Panc1 (cell line): ENCODE measurements around the gene DLL4. TPM values are rescaled to one million over a fixed set of nuclear protein-coding genes. Genes with fewer than 3 reads are reported as not detected.

ENCODE experiments used
- ATAC-seq: fragments of 200-7000 bp; cut with Tn5 transposase; 2 replicates; pipeline ENCODE4 v1.9.1; 2020; ENCODE audit warnings: mild to moderate bottlenecking, moderate library complexity
- BruUV-seq: library from RNA; stranded (reverse); fragments of 400-500 nt; replicated peaks from 2 replicates; lab custom pipeline; 2021; lab: Mats Ljungman, UMichigan
- CTCF ChIA-PET: fragments of 300-600 bp; sonication (Branson Sonifier 250); formaldehyde crosslinking; loops from one replicate; lab custom pipeline; 2022; ENCODE audit warnings: antibody characterized with exemption; lab: Charles Lee
- POLR2A ChIA-PET: fragments of 300-600 bp; sonication (Branson Sonifier 250); formaldehyde crosslinking; loops from one replicate; lab custom pipeline; 2022; ENCODE audit warnings: antibody characterized with exemption; lab: Charles Lee
- DNase-seq: peaks from one replicate; pipeline ENCODE4 v3.0.0-alpha.2; 2010; ENCODE audit warnings: low read depth, low spot score
- H3K27ac ChIP-seq: 2 replicates; pipeline ENCODE4 v1.5.1; 2011; ENCODE audit warnings: mild to moderate bottlenecking, low read length, inconsistent platforms
- H3K27me3 ChIP-seq: fragments of 200-500 bp; sonication (Bioruptor generic); 2 replicates; pipeline ENCODE4 v1.6.0; 2014; ENCODE audit warnings: low read length, inconsistent platforms; ENCODE audit not compliant: control insufficient read depth, insufficient read depth
- H3K36me3 ChIP-seq: fragments of 200-500 bp; sonication (Bioruptor generic); 2 replicates; pipeline ENCODE4 v1.5.1; 2014; ENCODE audit warnings: inconsistent platforms, mild to moderate bottlenecking, low read length, moderate library complexity; ENCODE audit not compliant: control insufficient read depth, insufficient read depth
- H3K4me1 ChIP-seq: 2 replicates; pipeline ENCODE4 v1.5.1; 2011; ENCODE audit warnings: inconsistent platforms, mild to moderate bottlenecking, low read length, moderate library complexity; ENCODE audit not compliant: control insufficient read depth, insufficient read depth
- H3K4me3 ChIP-seq, 2 experiments: 2 replicates each; pipeline ENCODE4 v1.5.1; 2011 to 2012; ENCODE audit warnings: low read depth in 2 of 2, low read length in 2 of 2, mild to moderate bottlenecking in 2 of 2, inconsistent platforms in 1 of 2, moderate library complexity in 1 of 2
- H3K9me3 ChIP-seq: fragments of 200-500 bp; sonication (Bioruptor generic); 2 replicates; pipeline ENCODE4 v1.5.1; 2014; ENCODE audit warnings: low read depth, mild to moderate bottlenecking, inconsistent platforms, low read length, moderate library complexity; ENCODE audit not compliant: control insufficient read depth, insufficient read depth
- POLR2AphosphoS5 ChIP-seq: IDR thresholded peaks from 2 replicates; pipeline ENCODE4 v1.6.1; 2012; ENCODE audit warnings: mild to moderate bottlenecking, low read depth, low read length, moderate library complexity
- SIN3A ChIP-seq: IDR thresholded peaks from 2 replicates; pipeline ENCODE4 v1.6.1; 2012; ENCODE audit warnings: low read depth, mild to moderate bottlenecking, low read length, moderate library complexity, borderline replicate concordance; ENCODE audit not compliant: insufficient read depth
- TCF7L2 ChIP-seq: IDR thresholded peaks from 2 replicates; pipeline ENCODE4 v1.6.1; 2011; ENCODE audit warnings: mild to moderate bottlenecking, low read depth, low read length, inconsistent platforms
- in situ Hi-C: cut with HindIII; loops from 2 replicates; pipeline ENCODE4 v1.10.0; 2016; ENCODE audit warnings: low sequenced_read_pairs, low pct_unique_long_range_greater_than_20kb
- intact Hi-C: fragments of 100-400 bp; cut with micrococcal nuclease; formaldehyde crosslinking; loops from one replicate; pipeline ENCODE4 v1.10.0; 2022; ENCODE audit not compliant: unreplicated experiment
- total RNA-seq: library from RNA; stranded (reverse); gene quantifications from one replicate; pipeline ENCODE4 v1.2.1, GENCODE V29; 2021; ENCODE audit not compliant: unreplicated experiment
- TF ChIP-seq, protein P1 (sequence below), 2 experiments: IDR thresholded peaks; 2 replicates each; pipeline ENCODE4 v1.6.1; 2011 to 2012; ENCODE audit warnings: low read depth in 2 of 2, control low read depth in 1 of 2, low read length in 1 of 2, mild to moderate bottlenecking in 1 of 2, moderate library complexity in 1 of 2; ENCODE audit not compliant: insufficient read depth in 1 of 2
- TF ChIP-seq, protein P2 (sequence below): fragments of 450-650 bp; IDR thresholded peaks from 2 replicates; pipeline ENCODE4 v1.5.1; 2017; ENCODE audit warnings: mild to moderate bottlenecking

Gene DLL4
- total RNA-seq, 1 experiment from 2014 or later = 0.31 TPM

DNA sequence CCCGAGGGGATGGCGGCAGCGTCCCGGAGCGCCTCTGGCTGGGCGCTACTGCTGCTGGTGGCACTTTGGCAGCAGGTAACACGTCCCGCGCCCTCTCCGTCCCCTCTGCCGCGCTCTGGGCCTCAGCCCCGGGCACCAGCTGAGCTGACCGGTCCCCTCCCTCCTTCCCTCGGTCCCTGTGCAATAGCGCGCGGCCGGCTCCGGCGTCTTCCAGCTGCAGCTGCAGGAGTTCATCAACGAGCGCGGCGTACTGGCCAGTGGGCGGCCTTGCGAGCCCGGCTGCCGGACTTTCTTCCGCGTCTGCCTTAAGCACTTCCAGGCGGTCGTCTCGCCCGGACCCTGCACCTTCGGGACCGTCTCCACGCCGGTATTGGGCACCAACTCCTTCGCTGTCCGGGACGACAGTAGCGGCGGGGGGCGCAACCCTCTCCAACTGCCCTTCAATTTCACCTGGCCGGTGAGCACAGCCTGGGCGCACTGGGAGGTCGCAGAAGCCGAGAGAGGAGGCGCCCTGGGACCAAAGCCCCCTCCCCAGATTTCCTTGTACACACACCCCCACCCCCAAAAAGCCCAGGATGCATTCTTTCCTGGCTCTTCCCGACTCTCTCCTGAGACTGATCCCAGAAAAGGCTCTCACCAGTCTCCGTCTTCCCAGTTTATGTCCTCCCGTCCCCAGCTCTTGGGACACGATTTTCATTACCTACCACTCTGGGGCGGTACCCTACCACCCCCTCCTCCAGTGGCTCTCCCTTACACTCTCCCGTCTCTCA lies 705 bp downstream of the DLL4 start:
- ChIA-PET POLR2A (no interaction called here), CTCF (interaction anchor here (0.6 to 2.1 kb wide), 11 partner anchors 10 to 546 kb away, joined by 3 to 12 read pairs (median 8); no protein-coding TSS in a partner anchor)
- peak overlapping the region; percentile 48 to 67 for H3K4me3 ChIP-seq
- DNase-seq (no peak), ATAC-seq (peak; percentile 73)
- TF ChIP-seq TCF7L2 (no peak), SIN3A (0 out of 2 replicates have a peak, but pooled peaks have one; percentile 3), POLR2AphosphoS5 (no peak)
- TF ChIP-seq, protein P1, sequence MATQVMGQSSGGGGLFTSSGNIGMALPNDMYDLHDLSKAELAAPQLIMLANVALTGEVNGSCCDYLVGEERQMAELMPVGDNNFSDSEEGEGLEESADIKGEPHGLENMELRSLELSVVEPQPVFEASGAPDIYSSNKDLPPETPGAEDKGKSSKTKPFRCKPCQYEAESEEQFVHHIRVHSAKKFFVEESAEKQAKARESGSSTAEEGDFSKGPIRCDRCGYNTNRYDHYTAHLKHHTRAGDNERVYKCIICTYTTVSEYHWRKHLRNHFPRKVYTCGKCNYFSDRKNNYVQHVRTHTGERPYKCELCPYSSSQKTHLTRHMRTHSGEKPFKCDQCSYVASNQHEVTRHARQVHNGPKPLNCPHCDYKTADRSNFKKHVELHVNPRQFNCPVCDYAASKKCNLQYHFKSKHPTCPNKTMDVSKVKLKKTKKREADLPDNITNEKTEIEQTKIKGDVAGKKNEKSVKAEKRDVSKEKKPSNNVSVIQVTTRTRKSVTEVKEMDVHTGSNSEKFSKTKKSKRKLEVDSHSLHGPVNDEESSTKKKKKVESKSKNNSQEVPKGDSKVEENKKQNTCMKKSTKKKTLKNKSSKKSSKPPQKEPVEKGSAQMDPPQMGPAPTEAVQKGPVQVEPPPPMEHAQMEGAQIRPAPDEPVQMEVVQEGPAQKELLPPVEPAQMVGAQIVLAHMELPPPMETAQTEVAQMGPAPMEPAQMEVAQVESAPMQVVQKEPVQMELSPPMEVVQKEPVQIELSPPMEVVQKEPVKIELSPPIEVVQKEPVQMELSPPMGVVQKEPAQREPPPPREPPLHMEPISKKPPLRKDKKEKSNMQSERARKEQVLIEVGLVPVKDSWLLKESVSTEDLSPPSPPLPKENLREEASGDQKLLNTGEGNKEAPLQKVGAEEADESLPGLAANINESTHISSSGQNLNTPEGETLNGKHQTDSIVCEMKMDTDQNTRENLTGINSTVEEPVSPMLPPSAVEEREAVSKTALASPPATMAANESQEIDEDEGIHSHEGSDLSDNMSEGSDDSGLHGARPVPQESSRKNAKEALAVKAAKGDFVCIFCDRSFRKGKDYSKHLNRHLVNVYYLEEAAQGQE (IDR thresholded peaks at IDR 0.05; ENCODE audit: insufficient read depth in 1 of 2, low read depth in 2 of 2, low read length in 1 of 2) = no peak
- TF ChIP-seq, protein P2, sequence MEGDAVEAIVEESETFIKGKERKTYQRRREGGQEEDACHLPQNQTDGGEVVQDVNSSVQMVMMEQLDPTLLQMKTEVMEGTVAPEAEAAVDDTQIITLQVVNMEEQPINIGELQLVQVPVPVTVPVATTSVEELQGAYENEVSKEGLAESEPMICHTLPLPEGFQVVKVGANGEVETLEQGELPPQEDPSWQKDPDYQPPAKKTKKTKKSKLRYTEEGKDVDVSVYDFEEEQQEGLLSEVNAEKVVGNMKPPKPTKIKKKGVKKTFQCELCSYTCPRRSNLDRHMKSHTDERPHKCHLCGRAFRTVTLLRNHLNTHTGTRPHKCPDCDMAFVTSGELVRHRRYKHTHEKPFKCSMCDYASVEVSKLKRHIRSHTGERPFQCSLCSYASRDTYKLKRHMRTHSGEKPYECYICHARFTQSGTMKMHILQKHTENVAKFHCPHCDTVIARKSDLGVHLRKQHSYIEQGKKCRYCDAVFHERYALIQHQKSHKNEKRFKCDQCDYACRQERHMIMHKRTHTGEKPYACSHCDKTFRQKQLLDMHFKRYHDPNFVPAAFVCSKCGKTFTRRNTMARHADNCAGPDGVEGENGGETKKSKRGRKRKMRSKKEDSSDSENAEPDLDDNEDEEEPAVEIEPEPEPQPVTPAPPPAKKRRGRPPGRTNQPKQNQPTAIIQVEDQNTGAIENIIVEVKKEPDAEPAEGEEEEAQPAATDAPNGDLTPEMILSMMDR = no peak
- peaks cover 3% of the 10 kb centered on the region; the same call in 1 of the 2 replicates for H3K27me3 ChIP-seq
- in situ Hi-C loops (no loop called here), intact Hi-C loops (no loop called here)
- no peak overlapping the region for H3K27ac ChIP-seq
- BruUV-seq = no TSS peak
- no peaks in the 10 kb centered on the region for H3K9me3 ChIP-seq
- H3K4me1 ChIP-seq = peaks cover 12% of the 10 kb centered on the region; the same call in 1 of the 2 replicates
- no peaks in the 10 kb centered on the region for H3K36me3 ChIP-seq

DNA sequence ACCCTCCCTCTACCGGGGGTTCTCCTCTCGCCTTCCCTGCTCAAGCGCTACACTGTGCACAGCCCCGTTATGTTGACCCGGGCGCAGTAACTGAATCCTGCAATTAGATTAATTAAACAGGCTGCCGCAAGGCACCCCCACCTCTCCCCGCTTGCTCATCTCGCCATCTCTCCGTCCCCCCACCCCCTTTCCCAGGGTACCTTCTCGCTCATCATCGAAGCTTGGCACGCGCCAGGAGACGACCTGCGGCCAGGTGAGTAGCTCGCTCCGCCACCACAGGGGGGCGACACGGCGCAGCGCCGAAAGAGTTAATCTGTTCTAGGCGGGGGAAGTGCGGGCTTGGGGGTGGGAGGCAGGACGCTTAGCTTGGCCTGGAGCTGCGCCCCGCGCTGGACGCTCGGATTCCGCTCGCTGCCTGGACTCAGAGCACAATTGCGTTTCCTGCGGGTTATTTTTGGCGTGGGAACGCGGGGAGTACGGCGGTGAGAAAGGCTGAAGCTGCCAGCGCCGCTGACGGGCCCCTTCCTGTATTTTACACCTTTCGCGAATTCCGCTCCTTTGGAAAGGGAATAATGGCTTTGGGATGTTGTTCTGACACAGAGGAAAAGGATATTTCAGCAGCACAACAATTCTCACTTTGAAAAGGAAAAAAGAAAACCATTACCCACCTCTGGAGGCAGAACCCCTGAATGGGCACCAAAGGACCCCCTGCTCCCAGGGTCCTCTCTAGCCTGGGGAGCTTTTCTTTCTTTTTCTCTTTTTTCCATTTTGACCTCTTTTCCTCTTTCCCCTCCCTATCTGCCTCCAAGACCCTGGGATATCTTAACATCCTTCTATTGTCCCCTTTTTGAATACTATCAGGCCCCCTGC lies 1.5 kb downstream of the DLL4 start:
- in situ Hi-C loops = no loop called here
- ATAC-seq (peak; percentile 28), DNase-seq (no peak)
- Histone ChIP-seq H3K4me1 (peaks cover 12% of the 10 kb centered on the region; the same call in 1 of the 2 replicates), H3K27ac (no peak overlapping the region), H3K4me3 (peak overlapping the region; percentile 48 to 67), H3K36me3 (no peaks in the 10 kb centered on the region), H3K27me3 (peaks cover 3% of the 10 kb centered on the region; the same call in 1 of the 2 replicates), H3K9me3 (no peaks in the 10 kb centered on the region)
- ChIA-PET CTCF (interaction anchor here (0.6 to 1.1 kb wide), 12 partner anchors 9 to 546 kb away, joined by 3 to 12 read pairs (median 6); no protein-coding TSS in a partner anchor), POLR2A (interaction anchor here (0.6 kb wide), 1 partner anchor 95 kb away, joined by 10 read pairs; no protein-coding TSS in a partner anchor)
- no TSS peak for BruUV-seq
- TF ChIP-seq, protein P2 = peak; percentile 95
- no peak for TF ChIP-seq POLR2AphosphoS5
- intact Hi-C loops = no loop called here
